Dermis blood vessel endothelial cell (primary cell): Measurements from ENCODE around the gene MID1IP1. TPM values are rescaled to one million over a fixed set of nuclear protein-coding genes. Genes with fewer than 3 reads are reported as not detected.

ENCODE experiments used
- DNase-seq: peaks from one replicate; pipeline ENCODE4 v3.0.0; 2010
- total RNA-seq: library from RNA; depleted of rRNA; stranded (reverse); fragments of >200 nt; gene quantifications from 2 replicates; pipeline ENCODE4 v1.2.3, GENCODE V29; 2014

Gene MID1IP1, protein sequence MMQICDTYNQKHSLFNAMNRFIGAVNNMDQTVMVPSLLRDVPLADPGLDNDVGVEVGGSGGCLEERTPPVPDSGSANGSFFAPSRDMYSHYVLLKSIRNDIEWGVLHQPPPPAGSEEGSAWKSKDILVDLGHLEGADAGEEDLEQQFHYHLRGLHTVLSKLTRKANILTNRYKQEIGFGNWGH
- 18.0 and 22.7 TPM in 2 replicates for total RNA-seq

DNA sequence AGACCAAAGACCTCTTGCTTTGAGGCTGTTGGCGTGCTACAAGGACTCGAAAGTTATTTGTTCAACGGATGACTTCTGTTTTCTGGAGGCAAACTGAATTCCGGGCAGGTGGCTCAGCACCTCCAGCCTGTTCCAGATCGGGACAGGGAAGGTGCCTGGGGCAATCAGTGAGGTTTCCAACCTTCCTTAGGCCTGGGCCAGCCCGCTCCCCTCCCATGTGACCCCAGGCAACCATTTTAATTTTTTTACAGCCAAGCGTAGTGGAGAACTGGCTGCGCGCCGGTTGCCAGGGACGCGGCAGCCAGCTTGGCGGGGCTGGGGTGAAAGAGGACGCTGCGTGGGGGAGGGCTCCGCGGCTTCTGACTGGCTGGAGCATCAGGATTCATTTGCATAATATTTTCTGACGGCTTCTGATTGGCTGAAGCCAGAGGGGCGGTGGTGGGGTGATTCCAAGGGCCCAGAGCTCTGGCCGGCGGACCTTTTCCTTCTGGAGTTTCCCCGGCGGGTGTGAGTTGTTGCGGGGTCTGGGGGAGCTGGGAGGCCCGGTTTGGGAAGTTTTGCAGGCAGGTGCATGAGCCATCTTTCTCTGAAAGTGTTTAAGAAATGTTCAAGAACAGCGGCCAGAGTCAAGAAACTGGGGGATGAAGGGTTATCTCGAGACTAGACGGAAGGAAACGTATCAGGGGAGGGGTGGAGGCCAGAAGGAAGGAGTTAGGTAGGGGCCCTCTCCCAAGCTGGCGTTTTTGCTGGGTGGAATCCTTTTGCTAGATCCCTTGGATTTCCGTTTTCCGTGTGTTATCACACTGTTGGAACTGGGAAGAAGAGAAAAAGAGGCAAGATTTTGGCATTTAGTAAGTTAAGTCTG lies at the start of gene MID1IP1:
MID1IP1 (plus strand) TSS at position 479 of the 865 bp plus-strand sequence. CDS start 3,488 bp downstream, outside the sequence.
- DNase-seq: peak; percentile 92

DNA sequence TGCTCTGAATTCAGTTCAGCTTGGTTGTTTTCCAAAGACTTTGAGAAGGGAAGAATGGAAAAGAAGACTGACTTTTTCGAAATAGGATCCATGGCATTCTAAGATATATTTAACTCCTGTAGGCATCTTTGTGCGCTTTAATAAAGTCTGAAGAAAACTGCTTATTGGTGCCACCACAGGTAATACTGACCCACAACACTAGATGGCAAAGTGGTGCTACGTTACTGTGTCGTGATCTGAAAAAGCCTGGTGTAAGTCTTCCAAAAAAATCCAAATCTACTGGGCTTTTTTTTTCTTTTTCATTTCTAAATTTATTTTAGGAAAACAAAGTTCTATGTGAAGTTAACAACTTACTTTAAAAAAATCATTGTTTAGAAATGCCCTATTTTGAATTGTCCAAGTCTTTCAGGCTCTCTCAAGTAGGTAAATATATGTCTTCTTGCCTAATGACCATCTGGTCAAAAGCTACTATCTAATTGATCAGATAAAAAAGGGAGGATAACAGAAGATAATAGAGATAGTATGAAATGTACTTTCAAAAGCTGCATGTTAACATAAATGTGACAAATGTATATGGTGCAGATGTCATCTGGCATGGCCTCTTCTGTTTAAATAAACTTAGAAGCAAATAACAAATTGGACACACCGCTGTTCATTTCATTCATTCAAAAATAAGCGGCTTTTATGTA lies 47.0 kb upstream of the MID1IP1 start:
- DNase-seq: peak; percentile 72

DNA sequence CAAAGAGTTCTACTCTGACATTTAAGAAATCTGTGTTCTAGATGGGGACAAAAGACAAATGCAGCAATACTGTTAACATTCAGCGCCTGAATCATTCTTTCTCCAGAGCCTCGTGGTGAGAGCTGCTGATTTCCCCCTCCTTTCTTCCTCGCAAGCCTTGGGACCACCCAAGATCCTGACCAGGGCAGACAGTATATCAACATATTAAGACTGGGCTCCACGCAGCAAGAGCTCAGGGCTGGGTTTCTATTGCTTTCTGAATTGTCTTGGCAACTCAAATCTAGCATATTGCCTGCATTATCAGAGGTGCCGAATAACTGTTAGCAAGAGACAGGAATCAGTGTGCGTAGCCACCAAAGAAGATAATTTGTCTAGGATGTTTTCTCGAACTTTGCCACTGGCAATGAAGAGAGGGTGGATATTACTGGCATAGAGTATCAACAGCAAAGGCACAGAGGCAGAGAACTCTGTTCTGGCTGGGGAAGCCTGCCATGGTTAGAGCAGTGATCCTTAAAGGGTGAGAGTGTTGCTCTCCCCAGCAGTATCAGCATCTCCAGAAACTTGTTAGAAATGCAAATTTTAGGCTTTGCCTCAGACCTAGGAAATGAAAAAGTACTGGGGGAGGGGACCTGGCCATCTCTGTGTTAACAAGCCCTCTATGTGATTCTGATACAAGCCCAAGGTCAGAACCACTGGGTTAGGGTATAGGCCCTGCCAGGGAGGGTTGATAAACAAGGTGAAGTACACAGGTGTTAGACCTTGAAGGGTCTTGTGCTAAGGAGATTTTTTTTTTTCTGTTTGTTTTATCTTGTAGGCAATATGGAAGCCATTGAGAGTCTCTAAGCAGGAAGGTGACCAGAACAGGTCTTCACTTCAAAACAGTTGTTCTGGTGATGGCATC lies 46.2 kb upstream of the MID1IP1 start:
- DNase-seq: no peak

DNA sequence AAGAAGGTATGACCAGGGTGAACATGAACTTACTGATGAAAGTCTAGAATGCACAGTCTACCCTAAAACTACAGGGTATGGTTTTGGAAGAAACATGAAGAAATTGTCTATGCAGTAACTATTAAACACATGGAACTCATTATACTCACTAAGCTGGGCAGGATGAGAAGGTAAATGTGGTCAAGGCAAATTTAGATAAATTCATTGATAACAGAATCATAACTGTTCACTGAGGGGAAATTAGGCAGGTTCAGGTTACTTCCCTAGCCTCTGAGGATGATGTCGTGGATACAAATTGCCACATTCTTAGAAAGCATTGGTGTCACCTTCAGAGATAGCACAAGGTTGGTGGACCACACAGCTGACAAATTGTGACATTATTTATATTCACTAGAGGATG lies 40.4 kb upstream of the MID1IP1 start:
- no peak for DNase-seq

DNA sequence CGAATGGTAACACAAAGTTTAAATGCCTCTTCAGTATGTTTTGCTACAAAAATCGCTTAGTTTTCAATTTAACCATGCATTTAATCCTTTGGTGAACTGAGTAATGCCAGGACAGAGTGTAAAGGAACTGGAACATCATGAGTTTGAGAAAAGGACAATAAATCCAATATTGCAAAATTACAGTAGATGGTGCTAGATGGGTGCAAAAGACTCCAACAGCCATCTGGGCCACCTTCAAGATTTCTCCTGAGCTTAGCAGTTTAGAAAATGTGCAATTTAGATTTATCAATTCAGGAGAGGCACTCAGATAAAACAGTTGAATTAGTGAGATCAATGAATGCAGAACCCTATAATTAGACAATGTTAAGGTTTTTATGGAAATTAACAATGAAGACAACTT lies 33.2 kb upstream of the MID1IP1 start:
- DNase-seq: peak; percentile 34

DNA sequence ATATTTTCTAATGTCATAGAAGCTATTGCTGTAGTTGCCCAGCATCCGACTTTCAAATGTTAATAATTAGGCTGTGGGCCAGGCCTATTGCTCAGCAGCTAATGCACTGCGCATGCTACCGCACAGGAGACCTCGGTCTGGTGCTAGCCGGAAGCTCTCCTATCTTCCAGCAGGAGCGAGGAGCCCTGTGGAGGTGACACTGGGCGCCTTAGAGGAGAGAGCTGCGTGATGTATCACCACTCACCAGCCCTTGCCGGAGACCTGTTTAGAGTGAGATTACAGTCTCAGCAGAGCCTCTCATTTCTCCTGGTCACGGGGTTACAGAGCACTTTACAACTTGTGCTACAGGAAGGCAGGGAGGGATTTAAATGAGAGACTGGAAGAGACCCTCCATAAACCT lies 31.1 kb upstream of the MID1IP1 start:
- no peak for DNase-seq

DNA sequence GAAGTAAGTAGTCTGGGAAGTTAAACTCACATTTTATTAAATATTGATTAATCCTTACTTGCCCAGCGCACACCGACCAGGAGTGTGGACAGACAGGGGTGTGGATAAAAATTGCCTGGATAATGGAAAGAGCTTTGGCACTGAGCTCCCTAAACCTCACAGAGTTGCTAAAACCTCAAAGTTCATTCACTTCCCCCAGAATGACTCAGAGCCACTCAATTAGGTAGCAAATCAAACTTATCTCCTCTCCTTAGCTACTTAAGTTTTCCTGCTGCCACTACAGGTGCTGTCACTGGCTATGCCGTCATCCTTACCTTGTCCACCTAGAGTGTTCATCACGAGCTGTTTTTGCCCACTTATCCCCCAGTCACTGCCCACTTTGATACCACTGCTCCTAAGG lies 27.0 kb upstream of the MID1IP1 start:
- DNase-seq: no peak

DNA sequence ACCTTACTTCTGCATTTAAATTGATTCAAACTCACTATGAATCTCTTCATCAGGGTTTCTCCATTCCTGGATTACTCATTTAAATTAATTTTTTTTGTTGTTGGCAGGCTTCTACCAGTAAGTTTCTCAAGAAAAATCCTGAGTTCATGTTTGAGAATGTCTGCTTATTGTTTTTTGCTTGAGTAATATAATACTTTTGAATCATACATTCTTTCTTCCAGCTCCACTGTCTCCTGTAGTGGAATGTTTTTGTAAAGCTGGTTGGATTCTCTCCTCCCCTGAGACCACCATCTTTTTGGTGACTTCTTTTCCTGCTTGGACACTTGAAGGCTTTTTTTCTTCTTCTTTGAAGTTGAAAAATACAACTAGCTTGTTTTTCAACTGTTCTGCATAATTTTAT lies 4.3 kb upstream of the MID1IP1 start:
- DNase-seq: no peak

DNA sequence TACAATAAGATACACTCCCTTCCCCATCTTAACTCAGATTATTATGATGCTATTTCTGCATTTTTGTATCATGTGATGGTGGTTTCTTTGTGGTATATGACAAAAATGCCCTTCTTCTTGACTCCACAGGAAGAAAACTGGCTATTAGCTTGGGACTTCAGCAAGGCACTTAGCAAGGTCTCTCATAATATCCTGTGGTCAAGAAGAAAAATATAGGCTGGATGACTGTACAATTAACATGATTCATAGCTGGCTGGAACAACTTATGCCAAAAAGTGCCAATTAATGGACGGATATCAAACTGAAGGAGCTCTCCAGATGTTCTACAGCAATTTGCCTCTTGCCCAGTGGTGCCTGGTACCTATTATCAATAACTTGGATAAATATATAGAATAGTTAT lies 2.3 kb upstream of the MID1IP1 start:
- DNase-seq: peak; percentile 15

DNA sequence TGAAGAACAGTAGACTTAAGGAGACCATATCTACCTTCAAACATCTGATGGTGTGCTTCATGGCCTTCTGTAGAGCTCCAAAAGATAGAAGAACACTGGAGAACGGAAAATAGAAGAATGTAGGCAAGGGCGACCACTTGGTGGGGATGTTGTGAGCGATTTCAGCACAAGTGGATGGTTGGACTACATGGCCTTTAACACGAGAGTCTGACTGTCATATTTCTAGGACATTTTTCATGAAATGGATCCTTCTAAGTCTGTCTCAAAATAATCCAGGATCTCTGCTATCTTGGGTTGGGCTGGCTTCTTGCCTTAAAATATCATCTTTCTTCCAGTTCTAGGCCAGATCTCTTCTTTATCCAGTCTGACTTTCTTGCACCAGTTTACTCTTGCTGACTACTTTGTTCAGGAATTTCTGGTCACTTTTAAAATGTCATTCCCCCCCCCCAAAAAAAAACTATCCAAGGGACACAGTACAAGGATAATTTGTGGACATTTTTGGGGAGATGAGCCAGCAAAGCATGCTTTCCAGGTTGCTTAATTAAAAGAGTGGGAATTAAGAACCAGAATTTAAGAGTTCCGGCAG lies 1.2 kb upstream of the MID1IP1 start:
- DNase-seq: no peak

DNA sequence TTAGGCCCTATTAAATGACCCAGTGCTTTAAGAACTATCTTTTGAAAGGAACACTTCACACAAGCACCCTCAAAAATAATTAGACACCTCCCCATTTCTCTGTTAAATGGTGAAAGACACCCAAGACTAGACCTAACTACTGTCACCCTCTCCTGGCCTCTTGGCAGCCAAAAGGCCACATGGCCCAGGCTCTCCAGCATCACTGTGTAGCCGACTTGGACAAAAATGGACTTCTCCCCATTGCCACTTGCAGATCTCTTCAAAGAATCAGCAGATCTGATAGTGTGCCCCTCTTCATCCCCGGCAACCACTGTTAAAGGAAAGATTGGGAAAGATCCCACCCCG lies 2.0 kb downstream of the MID1IP1 start:
- DNase-seq: no peak

DNA sequence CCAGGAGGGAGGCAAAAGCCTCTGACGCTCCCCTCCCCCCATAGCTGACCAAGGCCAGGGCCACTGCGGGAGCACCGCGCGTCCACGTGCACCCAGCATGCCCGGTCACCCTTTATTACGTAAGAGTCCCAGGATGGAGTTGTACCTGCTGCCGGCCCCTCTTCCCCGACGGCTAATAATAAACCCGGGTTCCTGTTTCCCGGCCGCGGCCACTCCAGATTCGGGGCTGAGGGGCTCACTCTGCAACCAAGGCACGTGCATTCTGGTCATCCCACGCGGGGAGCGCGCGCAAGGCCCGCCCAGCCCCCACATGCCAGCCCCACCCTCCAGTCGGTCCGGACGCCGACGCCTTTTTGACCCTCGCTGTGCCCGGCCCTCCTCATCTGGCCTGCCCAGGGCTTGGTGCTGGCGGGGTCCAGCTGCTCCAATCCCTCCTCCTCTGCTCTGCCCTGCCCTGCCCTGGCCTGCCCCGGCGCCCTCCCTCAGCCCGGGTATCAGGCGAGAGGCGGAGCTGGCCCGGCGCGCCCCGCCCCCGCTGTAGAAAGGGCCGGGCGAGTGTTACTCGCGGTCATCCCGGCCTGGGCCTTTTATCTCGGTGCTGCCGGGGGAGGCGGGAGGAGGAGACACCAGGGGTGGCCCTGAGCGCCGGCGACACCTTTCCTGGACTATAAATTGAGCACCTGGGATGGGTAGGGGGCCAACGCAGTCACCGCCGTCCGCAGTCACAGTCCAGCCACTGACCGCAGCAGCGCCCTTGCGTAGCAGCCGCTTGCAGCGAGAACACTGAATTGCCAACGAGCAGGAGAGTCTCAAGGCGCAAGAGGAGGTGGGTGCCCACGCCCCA lies 2.6 kb downstream of the MID1IP1 start:
- peak; percentile 67 for DNase-seq

DNA sequence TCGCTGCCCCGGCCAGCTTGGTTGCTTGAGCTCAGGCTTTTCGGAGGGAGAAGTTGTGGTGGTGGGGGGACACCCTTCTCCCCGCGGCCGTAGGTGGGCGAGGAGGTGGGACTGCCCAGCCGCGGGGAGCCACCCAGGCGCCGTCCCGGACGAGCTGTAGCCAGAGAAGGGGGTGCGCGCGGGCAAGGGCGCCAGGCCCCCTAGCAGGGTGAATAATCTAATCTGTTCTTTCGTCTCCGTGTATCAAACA lies 3.1 kb downstream of the MID1IP1 start:
- DNase-seq: no peak

DNA sequence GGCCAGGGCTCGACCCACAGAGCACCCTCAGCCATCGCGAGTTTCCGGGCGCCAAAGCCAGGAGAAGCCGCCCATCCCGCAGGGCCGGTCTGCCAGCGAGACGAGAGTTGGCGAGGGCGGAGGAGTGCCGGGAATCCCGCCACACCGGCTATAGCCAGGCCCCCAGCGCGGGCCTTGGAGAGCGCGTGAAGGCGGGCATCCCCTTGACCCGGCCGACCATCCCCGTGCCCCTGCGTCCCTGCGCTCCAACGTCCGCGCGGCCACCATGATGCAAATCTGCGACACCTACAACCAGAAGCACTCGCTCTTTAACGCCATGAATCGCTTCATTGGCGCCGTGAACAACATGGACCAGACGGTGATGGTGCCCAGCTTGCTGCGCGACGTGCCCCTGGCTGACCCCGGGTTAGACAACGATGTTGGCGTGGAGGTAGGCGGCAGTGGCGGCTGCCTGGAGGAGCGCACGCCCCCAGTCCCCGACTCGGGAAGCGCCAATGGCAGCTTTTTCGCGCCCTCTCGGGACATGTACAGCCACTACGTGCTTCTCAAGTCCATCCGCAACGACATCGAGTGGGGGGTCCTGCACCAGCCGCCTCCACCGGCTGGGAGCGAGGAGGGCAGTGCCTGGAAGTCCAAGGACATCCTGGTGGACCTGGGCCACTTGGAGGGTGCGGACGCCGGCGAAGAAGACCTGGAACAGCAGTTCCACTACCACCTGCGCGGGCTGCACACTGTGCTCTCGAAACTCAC lies 3.6 kb downstream of the MID1IP1 start:
- peak; percentile 33 for DNase-seq

DNA sequence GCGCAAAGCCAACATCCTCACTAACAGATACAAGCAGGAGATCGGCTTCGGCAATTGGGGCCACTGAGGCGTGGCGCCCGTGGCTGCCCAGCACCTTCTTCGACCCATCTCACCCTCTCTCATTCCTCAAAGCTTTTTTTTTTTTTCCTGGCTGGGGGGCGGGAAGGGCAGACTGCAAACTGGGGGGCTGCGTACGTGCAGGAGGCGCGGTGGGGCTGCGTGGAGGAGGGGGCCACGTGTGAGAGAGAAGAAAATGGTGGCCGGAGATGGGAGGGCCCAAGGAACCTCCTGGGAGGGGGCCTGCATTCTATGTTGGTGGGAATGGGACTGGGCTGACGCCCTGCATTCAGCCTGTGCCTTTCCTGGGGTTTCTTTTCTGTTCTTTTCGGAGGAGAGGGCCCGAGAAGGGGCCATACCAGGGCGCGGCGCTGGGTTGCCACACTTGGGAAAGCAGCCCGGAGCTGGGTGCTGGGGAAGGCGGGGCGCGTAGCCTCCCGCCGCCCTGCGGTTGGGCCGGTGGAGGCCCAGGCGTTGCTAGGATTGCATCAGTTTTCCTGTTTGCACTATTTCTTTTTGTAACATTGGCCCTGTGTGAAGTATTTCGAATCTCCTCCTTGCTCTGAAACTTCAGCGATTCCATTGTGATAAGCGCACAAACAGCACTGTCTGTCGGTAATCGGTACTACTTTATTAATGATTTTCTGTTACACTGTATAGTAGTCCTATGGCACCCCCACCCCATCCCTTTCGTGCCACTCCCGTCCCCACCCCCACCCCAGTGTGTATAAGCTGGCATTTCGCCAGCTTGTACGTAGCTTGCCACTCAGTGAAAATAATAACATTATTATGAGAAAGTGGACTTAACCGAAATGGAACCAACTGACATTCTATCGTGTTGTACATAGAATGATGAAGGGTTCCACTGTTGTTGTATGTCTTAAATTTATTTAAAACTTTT lies 4.5 kb downstream of the MID1IP1 start:
- DNase-seq: peak; percentile 66

DNA sequence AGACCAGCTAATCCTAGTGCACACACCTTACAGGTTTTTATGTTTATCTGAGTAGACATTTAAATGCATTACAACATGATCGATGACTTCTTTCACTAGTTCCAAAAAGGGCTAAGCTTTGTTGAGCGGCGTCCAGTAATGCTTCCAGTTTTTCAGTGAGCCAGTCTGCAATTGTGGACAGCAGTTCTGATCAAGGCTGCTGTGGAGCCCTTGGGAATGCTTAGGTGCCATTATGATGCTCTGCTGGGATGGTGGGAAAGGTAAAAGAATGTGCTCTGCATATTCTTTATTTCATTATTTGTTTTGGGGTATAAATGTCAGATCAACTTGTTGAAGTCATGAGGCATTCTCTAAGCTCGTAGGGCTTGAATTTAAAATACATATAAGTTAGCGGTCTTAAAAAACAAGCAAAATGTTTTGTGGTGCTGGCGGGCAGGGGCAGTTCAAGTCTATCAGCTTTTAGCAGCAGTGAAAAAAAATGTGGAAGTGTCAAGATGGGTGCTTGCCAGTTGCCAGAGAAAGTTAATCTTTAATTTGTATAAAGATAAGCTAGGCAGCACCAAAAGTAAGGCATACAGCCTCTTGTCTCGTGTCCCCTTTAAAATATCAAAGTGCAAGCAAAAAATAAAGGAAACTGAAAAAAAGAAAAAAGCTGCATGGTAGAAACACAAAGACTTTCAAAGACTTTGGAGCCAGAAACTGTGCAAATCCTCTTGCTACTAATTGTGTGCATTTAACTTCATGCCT lies 5.8 kb downstream of the MID1IP1 start:
- DNase-seq: no peak

DNA sequence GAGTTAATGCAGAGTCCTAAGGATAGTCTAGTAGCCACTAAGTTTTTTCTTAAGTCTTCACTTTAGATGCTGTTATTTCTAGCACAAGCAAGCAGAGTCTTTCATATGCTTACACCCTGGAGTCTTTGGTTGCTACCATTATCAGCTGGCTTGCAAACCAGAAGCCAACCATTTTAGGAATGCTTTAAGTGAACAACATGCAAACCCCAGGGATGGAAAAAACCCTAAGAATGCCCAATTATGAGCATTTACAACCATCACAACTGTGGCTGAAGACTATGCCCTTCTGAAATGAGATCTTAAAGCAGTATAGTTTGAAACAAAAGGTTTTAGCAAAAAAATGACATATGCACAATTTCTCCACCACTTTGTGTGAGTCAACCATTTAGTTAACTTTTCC lies 6.6 kb downstream of the MID1IP1 start:
- no peak for DNase-seq

DNA sequence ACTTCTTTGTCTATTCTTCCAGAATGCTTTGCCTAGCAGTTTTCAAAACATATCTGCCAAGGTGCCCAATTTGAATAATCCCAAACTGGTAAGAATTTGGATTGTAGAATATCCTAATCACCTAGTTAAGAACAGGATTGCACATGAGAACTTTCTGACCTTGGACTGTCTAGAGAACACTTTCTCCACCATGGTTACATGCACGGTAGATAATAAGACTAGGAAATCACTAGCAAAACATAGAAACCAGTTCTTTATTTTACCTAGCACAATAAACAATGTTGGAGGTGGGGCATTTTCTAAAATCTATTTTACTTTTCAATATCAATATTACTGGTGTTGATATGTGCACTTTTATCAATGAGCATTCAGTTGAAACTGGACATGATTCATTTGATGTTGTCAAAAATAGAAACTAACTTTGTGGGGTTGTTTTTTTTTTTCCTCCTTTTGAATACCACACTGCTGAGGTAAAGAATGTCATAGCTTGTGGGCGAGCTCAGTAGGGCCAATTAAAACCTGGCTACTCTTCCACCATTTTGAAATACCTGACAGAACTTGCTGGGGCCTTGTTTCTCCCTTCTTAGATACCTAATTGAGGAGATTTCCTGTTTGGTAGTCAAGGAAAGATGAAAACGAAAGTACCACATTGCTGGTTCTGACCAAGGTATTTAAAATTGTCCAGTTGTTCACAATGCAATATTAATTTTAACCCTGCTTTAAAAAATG lies 10.4 kb downstream of the MID1IP1 start:
- DNase-seq: no peak
